CD4-positive, alpha-beta T cell treated with Interferon gamma for 1 hour (primary cell): ENCODE data around the gene MTA3.
"Not testable (repeated sequence)": the region's sequence is repeated elsewhere in the genome, so short reads cannot be mapped to it uniquely, and the experiment has no call there.

Source experiments
- DNase-seq: peaks from one replicate; pipeline ENCODE4 v3.0.0-alpha.2; 2020

Gene MTA3

GRCh38 chr2:42614838-42615237 lies 46.4 kb downstream of the MTA3 start:
- no peak for DNase-seq

GRCh38 chr2:42618116-42618515 lies 49.7 kb downstream of the MTA3 start:
- DNase-seq: no peak

GRCh38 chr2:42618972-42619371 lies 50.5 kb downstream of the MTA3 start:
- DNase-seq: no peak

GRCh38 chr2:42621626-42622025 lies 53.2 kb downstream of the MTA3 start:
- not testable (repeated sequence) for DNase-seq

- DNase-seq: no peak
Observed at GRCh38 chr2:42622943-42623676, 54.7 kb downstream of the MTA3 start.

GRCh38 chr2:42624047-42624446 lies 55.6 kb downstream of the MTA3 start:
- no peak for DNase-seq

- not testable (repeated sequence) for DNase-seq
Observed at GRCh38 chr2:42628024-42628423, 59.6 kb downstream of the MTA3 start.

GRCh38 chr2:42636934-42637333 lies 68.5 kb downstream of the MTA3 start:
- DNase-seq: no peak

GRCh38 chr2:42638080-42638784 lies 69.8 kb downstream of the MTA3 start:
- no peak for DNase-seq

GRCh38 chr2:42639340-42640077 lies 71.1 kb downstream of the MTA3 start:
- no peak for DNase-seq

GRCh38 chr2:42640261-42640660 lies 71.8 kb downstream of the MTA3 start:
- no peak for DNase-seq

- not testable (repeated sequence) for DNase-seq
Observed at GRCh38 chr2:42642371-42642770, 73.9 kb downstream of the MTA3 start.

- no peak for DNase-seq
Observed at GRCh38 chr2:42645551-42645950, 77.1 kb downstream of the MTA3 start.

GRCh38 chr2:42648796-42649195 lies 80.4 kb downstream of the MTA3 start:
- no peak for DNase-seq

- DNase-seq: no peak
Observed at GRCh38 chr2:42651057-42651456, 82.6 kb downstream of the MTA3 start.

GRCh38 chr2:42652086-42652485 lies 83.7 kb downstream of the MTA3 start:
- peak; percentile 39 for DNase-seq

- DNase-seq: no peak
Observed at GRCh38 chr2:42653039-42653438, 84.6 kb downstream of the MTA3 start.

- no peak for DNase-seq
Observed at GRCh38 chr2:42653908-42654445, 85.5 kb downstream of the MTA3 start.

GRCh38 chr2:42658306-42658705 lies 89.9 kb downstream of the MTA3 start:
- DNase-seq: no peak

GRCh38 chr2:42659609-42660008 lies 91.2 kb downstream of the MTA3 start:
- DNase-seq: no peak

GRCh38 chr2:42663106-42663780 lies 94.8 kb downstream of the MTA3 start:
- peak; percentile 70 for DNase-seq

- no peak for DNase-seq
Observed at GRCh38 chr2:42663828-42664227, 95.4 kb downstream of the MTA3 start.
